Stimulated activated CD8-positive, alpha-beta memory T cell treated with anti-CD3 and anti-CD28 coated beads, Interleukin-2, amount 100 ng/mL, for 1 hour (primary cell): ENCODE data around the gene CAPN5.

Experiments used
- DNase-seq, 2 donors: peaks; one replicate each; pipeline ENCODE4 v3.0.0-alpha.2; 2020; ENCODE audit warnings: low read depth in 2 of 2

The CAPN5 gene

GRCh38 chr11:77130763-77131513 is 64.2 kb downstream of the CAPN5 start:
- DNase-seq: no peak

- DNase-seq: no peak
These were observed 64.8 kb downstream of the CAPN5 start for GRCh38 chr11:77131560-77131959.

- no peak for DNase-seq
These were observed 68.3 kb downstream of the CAPN5 start for GRCh38 chr11:77135069-77135468.

- no peak for DNase-seq
These were observed 69.3 kb downstream of the CAPN5 start for GRCh38 chr11:77136074-77136473.

GRCh38 chr11:77136784-77137420 is 70.1 kb downstream of the CAPN5 start:
- DNase-seq: no peak

GRCh38 chr11:77137421-77137820 is 70.7 kb downstream of the CAPN5 start:
- no peak for DNase-seq

- DNase-seq: no peak
These were observed 71.4 kb downstream of the CAPN5 start for GRCh38 chr11:77138106-77138649.

- DNase-seq: no peak
These were observed 72.4 kb downstream of the CAPN5 start for GRCh38 chr11:77139201-77139600.

GRCh38 chr11:77140231-77140851 is 73.6 kb downstream of the CAPN5 start:
- DNase-seq: no peak

- DNase-seq: no peak
These were observed 74.3 kb downstream of the CAPN5 start for GRCh38 chr11:77141034-77141433.

- DNase-seq: no peak
These were observed 74.7 kb downstream of the CAPN5 start for GRCh38 chr11:77141475-77141874.

GRCh38 chr11:77142091-77142975 is 75.6 kb downstream of the CAPN5 start:
- peak in 1 of 2 donors; percentile 4 for DNase-seq

GRCh38 chr11:77143405-77144020 is 76.7 kb downstream of the CAPN5 start:
- no peak for DNase-seq

- DNase-seq: no peak
These were observed 77.6 kb downstream of the CAPN5 start for GRCh38 chr11:77144196-77144856.

GRCh38 chr11:77144857-77145428 is 78.2 kb downstream of the CAPN5 start:
- DNase-seq: no peak

- no peak for DNase-seq
These were observed 79.7 kb downstream of the CAPN5 start for GRCh38 chr11:77146261-77147035.

- DNase-seq: no peak
These were observed 80.2 kb downstream of the CAPN5 start for GRCh38 chr11:77147036-77147315.

GRCh38 chr11:77147668-77148321 is 81.0 kb downstream of the CAPN5 start:
- DNase-seq: no peak
